Prostate gland (tissue), 2 donors: ENCODE data around the gene TIAM2. TPM values are rescaled to one million over a fixed set of nuclear protein-coding genes. Genes with fewer than 3 reads are reported as not detected.

Source experiments
- DNase-seq: peaks from one replicate; pipeline ENCODE4 v3.0.0-alpha.2; 2019; ENCODE audit warnings: low spot score
- H3K27ac ChIP-seq, 2 donors: fragments of 200-600 bp; sonication (generic); 2 replicates each; pipeline ENCODE4 v1.5.1; 2017 to 2019
- H3K27me3 ChIP-seq: fragments of 200-600 bp; sonication (generic); replicated peaks from 2 replicates; pipeline ENCODE4 v1.5.1; 2019; ENCODE audit not compliant: insufficient read depth
- H3K36me3 ChIP-seq, 2 donors: fragments of 200-600 bp; sonication (generic); 1 replicate in 1 of 2; 2 replicates in 1 of 2; pipeline versions ENCODE4 v1.5.1 to v1.8.1; 2017 to 2019
- H3K4me1 ChIP-seq: fragments of 200-600 bp; sonication (generic); replicated peaks from 2 replicates; pipeline ENCODE4 v1.5.1; 2019
- H3K4me3 ChIP-seq, 2 donors: fragments of 200-600 bp; sonication (generic); 2 replicates each; pipeline ENCODE4 v1.5.1; 2017 to 2019
- H3K9me3 ChIP-seq: fragments of 200-600 bp; sonication (generic); 2 replicates; pipeline ENCODE4 v1.5.1; 2017
- POLR2A ChIP-seq: fragments of 450-650 bp; IDR thresholded peaks from one replicate; pipeline ENCODE4 v1.6.1; 2016; ENCODE audit warnings: antibody characterized with exemption, mild to moderate bottlenecking
- POLR2AphosphoS5 ChIP-seq: sonication (generic); formaldehyde crosslinking; IDR thresholded peaks from one replicate; pipeline ENCODE4 v1.6.1; 2017; ENCODE audit warnings: antibody characterized with exemption
- WGBS: methylation state at CpG from one replicate; pipeline ENCODE4 v1.1.5; 2018; 5-methylcytosine and 5-hydroxymethylcytosine counted together
- intact Hi-C: fragments of 100-400 bp; cut with DNase I; formaldehyde crosslinking; loops from one replicate; pipeline ENCODE4 v1.14.2; 2022
- total RNA-seq, 2 donors: library from RNA; depleted of rRNA; stranded (reverse); fragments of >200 nt; gene quantifications; one replicate each; pipeline ENCODE4 v1.1.0, GENCODE V29; 2016
- TF ChIP-seq, protein P1 (sequence below), 4 experiments: fragments of 200-600 bp in 2 of 4; fragments of 450-650 bp in 2 of 4; sonication (generic) in 2 of 4; IDR thresholded peaks; 1 replicate in 3 of 4; 2 replicates in 1 of 4; pipeline ENCODE4 v1.5.1; 2016 to 2019; ENCODE audit warnings: antibody characterized with exemption in 4 of 4, mild to moderate bottlenecking in 2 of 4, moderate library complexity in 2 of 4

TIAM2 gene
- total RNA-seq, 2 donors from 2014 or later: 13.1 to 21.6 TPM

DNA sequence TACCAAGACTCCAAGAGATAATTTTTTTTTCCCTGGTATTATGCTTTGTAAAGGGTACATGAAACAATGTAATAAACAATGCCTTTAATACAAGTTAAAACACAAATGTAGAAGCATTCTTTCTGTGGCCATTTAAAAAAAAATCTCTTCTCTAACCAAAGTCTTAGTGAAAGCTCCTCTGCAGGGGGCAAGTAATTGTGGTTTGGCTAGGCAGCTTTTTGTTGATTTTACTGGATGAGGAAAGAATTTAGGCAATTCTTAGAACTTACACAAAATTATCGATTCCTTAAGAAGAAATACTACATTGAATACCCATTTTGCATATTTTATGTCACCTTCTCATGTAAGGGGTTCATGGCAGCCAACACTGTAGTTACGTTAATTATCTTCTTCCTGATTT, 306.8 kb downstream of the TIAM2 start:
- H3K27me3 ChIP-seq: no peaks in the 10 kb centered on the region
- H3K9me3 ChIP-seq: no peaks in the 10 kb centered on the region
- TF ChIP-seq POLR2A: no peak
- no peak for TF ChIP-seq POLR2AphosphoS5
- TF ChIP-seq, protein P1, sequence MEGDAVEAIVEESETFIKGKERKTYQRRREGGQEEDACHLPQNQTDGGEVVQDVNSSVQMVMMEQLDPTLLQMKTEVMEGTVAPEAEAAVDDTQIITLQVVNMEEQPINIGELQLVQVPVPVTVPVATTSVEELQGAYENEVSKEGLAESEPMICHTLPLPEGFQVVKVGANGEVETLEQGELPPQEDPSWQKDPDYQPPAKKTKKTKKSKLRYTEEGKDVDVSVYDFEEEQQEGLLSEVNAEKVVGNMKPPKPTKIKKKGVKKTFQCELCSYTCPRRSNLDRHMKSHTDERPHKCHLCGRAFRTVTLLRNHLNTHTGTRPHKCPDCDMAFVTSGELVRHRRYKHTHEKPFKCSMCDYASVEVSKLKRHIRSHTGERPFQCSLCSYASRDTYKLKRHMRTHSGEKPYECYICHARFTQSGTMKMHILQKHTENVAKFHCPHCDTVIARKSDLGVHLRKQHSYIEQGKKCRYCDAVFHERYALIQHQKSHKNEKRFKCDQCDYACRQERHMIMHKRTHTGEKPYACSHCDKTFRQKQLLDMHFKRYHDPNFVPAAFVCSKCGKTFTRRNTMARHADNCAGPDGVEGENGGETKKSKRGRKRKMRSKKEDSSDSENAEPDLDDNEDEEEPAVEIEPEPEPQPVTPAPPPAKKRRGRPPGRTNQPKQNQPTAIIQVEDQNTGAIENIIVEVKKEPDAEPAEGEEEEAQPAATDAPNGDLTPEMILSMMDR (IDR thresholded peaks at IDR 0.05): no peak
- H3K4me1 ChIP-seq: no peaks in the 10 kb centered on the region
- DNase-seq: no peak
- no peak overlapping the region for H3K27ac ChIP-seq
- H3K36me3 ChIP-seq: no peaks in the 10 kb centered on the region
- intact Hi-C loops: no loop called here
- no peak overlapping the region for H3K4me3 ChIP-seq
- WGBS: 93% methylated on average over 2 of the region's 2 CpGs

DNA sequence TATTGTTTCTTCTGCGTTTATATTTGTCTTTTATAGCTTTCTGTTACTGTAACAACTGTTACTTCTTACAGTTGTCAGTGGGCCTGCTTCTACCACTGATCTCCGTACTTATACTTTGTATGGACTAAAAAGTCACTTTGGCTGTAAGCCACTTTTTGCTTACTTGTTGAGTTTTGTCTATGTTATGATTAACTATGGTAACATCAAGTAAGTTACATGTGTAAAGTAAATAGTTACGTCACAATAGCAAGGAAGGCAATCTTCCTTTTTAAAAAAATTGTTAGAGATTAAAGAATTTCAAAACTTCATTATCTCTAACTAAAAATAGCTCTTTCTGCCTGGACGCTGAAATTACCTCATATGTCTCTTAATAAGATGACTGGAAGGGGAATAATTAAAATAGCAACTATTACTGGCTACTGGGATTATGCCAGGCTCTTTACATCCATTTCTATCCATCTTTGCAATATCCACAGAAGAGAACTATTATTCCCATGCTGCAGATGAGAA, 308.3 kb downstream of the TIAM2 start:
- Histone ChIP-seq H3K36me3 (no peaks in the 10 kb centered on the region), H3K9me3 (no peaks in the 10 kb centered on the region), H3K4me3 (no peak overlapping the region), H3K27me3 (no peaks in the 10 kb centered on the region), H3K27ac (no peak overlapping the region), H3K4me1 (no peaks in the 10 kb centered on the region)
- TF ChIP-seq POLR2AphosphoS5 (no peak), POLR2A (no peak)
- TF ChIP-seq, protein P1 (IDR thresholded peaks at IDR 0.05): no peak
- intact Hi-C loops: no loop called here
- DNase-seq: no peak
- WGBS: 92% methylated on average over 4 of the region's 4 CpGs

DNA sequence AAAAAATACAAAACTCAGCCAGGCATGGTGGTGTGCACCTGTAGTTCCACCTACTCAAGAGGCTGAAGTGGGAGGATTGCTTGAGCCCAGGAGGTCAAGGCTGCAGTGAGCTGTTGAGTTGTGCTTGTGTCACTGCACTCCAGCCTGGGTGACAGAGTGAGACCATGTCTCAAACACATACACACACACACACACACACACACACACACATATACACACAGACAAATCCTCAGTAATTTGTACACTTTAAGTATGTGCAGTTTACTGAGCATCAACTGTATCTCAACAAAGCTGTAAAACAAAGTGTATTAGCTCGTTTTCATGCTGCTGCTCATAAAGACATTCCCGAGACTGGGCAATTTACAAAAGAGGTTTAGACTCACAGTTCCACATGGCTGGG, 311.8 kb downstream of the TIAM2 start:
- WGBS: 67% methylated on average over 2 of the region's 2 CpGs
- Histone ChIP-seq H3K4me3 (no peak overlapping the region), H3K4me1 (no peaks in the 10 kb centered on the region), H3K27me3 (no peaks in the 10 kb centered on the region), H3K27ac (no peak overlapping the region), H3K9me3 (no peaks in the 10 kb centered on the region), H3K36me3 (no peaks in the 10 kb centered on the region)
- intact Hi-C loops: no loop called here
- no peak for DNase-seq
- TF ChIP-seq POLR2AphosphoS5 (no peak), POLR2A (no peak)
- TF ChIP-seq, protein P1 (IDR thresholded peaks at IDR 0.05): no peak
